K562 (cell line): ENCODE measurements around the gene SMARCB1. TPM values are rescaled to one million over a fixed set of nuclear protein-coding genes. Genes with fewer than 3 reads are reported as not detected.

ENCODE experiments used
- ATAC-seq: fragments of 200-7000 bp; cut with Tn5 transposase; 3 replicates; pipeline ENCODE4 v1.9.1; 2020; ENCODE audit warnings: moderate library complexity
- BruUV-seq: library from RNA; stranded (reverse); fragments of 400-500 nt; replicated peaks from 2 replicates; lab custom pipeline; 2021; lab: Mats Ljungman, UMichigan
- CTCF ChIA-PET: fragments of 300-600 bp; formaldehyde crosslinking; extraction: SDS; loops from one replicate; lab custom pipeline; 2021; ENCODE audit warnings: low intra/inter-chr PET ratio; lab: Yijun Ruan, JAX
- POLR2A ChIA-PET: fragments of 300-600, 350-650 bp; sonication (Branson Sonifier 250); formaldehyde crosslinking; extraction: SDS; loops from one replicate; lab custom pipeline; 2021; ENCODE audit warnings: antibody characterized with exemption, inconsistent platforms; lab: Yijun Ruan, JAX
- DNase-seq, 4 experiments: peaks; one replicate each; pipeline versions ENCODE4 v3.0.0 to v3.0.0-alpha.2; 2011 to 2018; ENCODE audit warnings: low spot score in 3 of 4, mixed read lengths in 3 of 4; ENCODE audit errors: extremely low read depth in 1 of 4
- FAIRE-seq: peaks from 2 replicates; lab custom pipeline; 2011; peaks lifted over from hg19 to GRCh38; lab: Jason Lieb, UNC
- H2AFZ ChIP-seq: 2 replicates; pipeline ENCODE4 v1.6.0; 2011; ENCODE audit warnings: low read depth, low read length, control low read depth, inconsistent platforms
- H3K27ac ChIP-seq: fragments of 200-600 bp; 3 replicates; pipeline ENCODE4 v1.8.0; 2011; ENCODE audit warnings: low read depth, mild to moderate bottlenecking, control low read depth, inconsistent platforms, low read length, moderate library complexity, mixed read lengths; ENCODE audit errors: extremely low read depth
- H3K27me3 ChIP-seq, 2 experiments: fragments of 300-600 bp in 1 of 2; 2 replicates in 1 of 2; 3 replicates in 1 of 2; pipeline versions ENCODE4 v1.6.0 to v1.8.0; 2011; ENCODE audit warnings: inconsistent platforms in 2 of 2, low read length in 2 of 2, mild to moderate bottlenecking in 1 of 2, mixed read lengths in 1 of 2, moderate library complexity in 1 of 2; ENCODE audit not compliant: control insufficient read depth in 2 of 2, insufficient read depth in 2 of 2
- H3K36me3 ChIP-seq: fragments of 300-600 bp; 3 replicates; pipeline ENCODE4 v1.8.0; 2011; ENCODE audit warnings: mild to moderate bottlenecking, low read length, inconsistent platforms; ENCODE audit not compliant: control insufficient read depth, insufficient read depth
- H3K4me1 ChIP-seq, 2 experiments: fragments of 200-600 bp in 1 of 2; replicated peaks in 1 of 2; 2 replicates in 1 of 2; 3 replicates in 1 of 2; pipeline versions ENCODE4 v1.5.1 to v1.8.0; 2011; ENCODE audit warnings: inconsistent platforms in 2 of 2, low read length in 2 of 2, mild to moderate bottlenecking in 1 of 2, mixed read lengths in 1 of 2, moderate library complexity in 1 of 2; ENCODE audit not compliant: control insufficient read depth in 2 of 2, insufficient read depth in 2 of 2
- H3K4me2 ChIP-seq: 2 replicates; pipeline ENCODE4 v1.6.1; 2011; ENCODE audit warnings: low read length, control low read depth, inconsistent platforms, mixed read lengths; ENCODE audit not compliant: insufficient read depth
- H3K4me3 ChIP-seq: fragments of 200-600 bp; sonication (generic), shearing (Covaris generic); 2 replicates; pipeline ENCODE4 v1.5.1; 2016; ENCODE audit warnings: control low read depth, inconsistent platforms
- H3K79me2 ChIP-seq: fragments of 200-600 bp; 3 replicates; pipeline ENCODE4 v1.8.0; 2011; ENCODE audit warnings: low read length, inconsistent platforms; ENCODE audit not compliant: control insufficient read depth, insufficient read depth
- H3K9ac ChIP-seq, 2 experiments: 2 replicates each; pipeline versions ENCODE4 v1.6.0 to v1.6.1; 2011; ENCODE audit warnings: low read depth in 2 of 2, low read length in 2 of 2, control low read depth in 1 of 2, inconsistent platforms in 1 of 2, mild to moderate bottlenecking in 1 of 2, mixed read lengths in 1 of 2; ENCODE audit not compliant: insufficient read depth in 1 of 2
- H3K9me1 ChIP-seq: one replicate; pipeline ENCODE4 v1.6.0; 2011; ENCODE audit warnings: inconsistent platforms, mild to moderate bottlenecking, low read length, moderate library complexity; ENCODE audit not compliant: control insufficient read depth, insufficient read depth
- H3K9me3 ChIP-seq: replicated peaks from 2 replicates; pipeline ENCODE4 v1.5.1; 2011; ENCODE audit warnings: low read depth, low read length, inconsistent platforms; ENCODE audit not compliant: control insufficient read depth, insufficient read depth
- H4K20me1 ChIP-seq: replicated peaks from 2 replicates; pipeline ENCODE4 v1.6.1; 2011; ENCODE audit warnings: low read length, inconsistent platforms, mixed read lengths; ENCODE audit not compliant: control insufficient read depth, insufficient read depth
- E2F3 ChIP-seq: fragments of 250-450 bp; sonication (Bioruptor Pico); IDR thresholded peaks from 2 replicates; pipeline ENCODE4 v1.4.0; 2020; ENCODE audit warnings: mild to moderate bottlenecking
- ETV6 ChIP-seq, 3 experiments: fragments of 150-350 bp in 1 of 3; sonication (generic) in 1 of 3; formaldehyde crosslinking in 1 of 3; IDR thresholded peaks; 2 replicates each; pipeline versions ENCODE4 v1.6.1 to v1.8.0; 2014 to 2022; ENCODE audit warnings: borderline replicate concordance in 2 of 3, low read depth in 2 of 3, antibody characterized with exemption in 1 of 3, low read length in 1 of 3, mild to moderate bottlenecking in 1 of 3, missing genetic modification reagents in 1 of 3
- FOXP4 ChIP-seq: sonication (generic); formaldehyde crosslinking; IDR thresholded peaks from 2 replicates; pipeline ENCODE4 v1.8.0; 2022; ENCODE audit warnings: mild to moderate bottlenecking, missing genetic modification reagents, borderline replicate concordance
- HDAC1 ChIP-seq, 2 experiments: fragments of 450-650 bp; IDR thresholded peaks; 2 replicates each; pipeline ENCODE4 v1.6.1; 2016 to 2017; ENCODE audit warnings: inconsistent platforms in 1 of 2, mild to moderate bottlenecking in 1 of 2, moderate library complexity in 1 of 2
- MTA1 ChIP-seq: fragments of 450-650 bp; IDR thresholded peaks from 2 replicates; pipeline ENCODE4 v1.6.1; 2017; ENCODE audit warnings: borderline replicate concordance
- PHF8 ChIP-seq: fragments of 200-600 bp; sonication (generic); IDR thresholded peaks from 2 replicates; pipeline ENCODE4 v1.6.1; 2012; ENCODE audit warnings: mixed run types, mild to moderate bottlenecking, inconsistent platforms, low read length, moderate library complexity, borderline replicate concordance
- PRMT5 ChIP-seq: sonication (generic); formaldehyde crosslinking; IDR thresholded peaks from 2 replicates; pipeline ENCODE4 v1.5.0; 2020; ENCODE audit warnings: missing genetic modification reagents
- SETDB1 ChIP-seq: IDR thresholded peaks from one replicate; pipeline ENCODE4 v1.6.1; 2012; ENCODE audit warnings: low read length, control low read depth, inconsistent platforms
- UBTF ChIP-seq, 2 experiments: IDR thresholded peaks; 2 replicates each; pipeline ENCODE4 v1.6.1; 2012; ENCODE audit warnings: improper control_type of control experiment in 2 of 2, low read depth in 2 of 2, low read length in 2 of 2, borderline replicate concordance in 1 of 2
- ZNF347 ChIP-seq: fragments of 450-650 bp; formaldehyde crosslinking; IDR thresholded peaks from 2 replicates; pipeline ENCODE4 v1.4.0; 2020; ENCODE audit warnings: low read depth, mild to moderate bottlenecking, moderate library complexity
- ZSCAN29 ChIP-seq: fragments of 450-650 bp; IDR thresholded peaks from 2 replicates; pipeline ENCODE4 v1.6.1; 2017
- WGBS: fragments of 100-300 bp; shearing (Covaris generic); methylation state at CpG from one replicate; pipeline ENCODE4 v1.1.6; 2016; ENCODE audit warnings: low coverage, mixed read lengths; ENCODE audit not compliant: insufficient coverage; ENCODE audit errors: missing lambda C conversion rate; 5-methylcytosine and 5-hydroxymethylcytosine counted together
- in situ Hi-C: fragments of 300-500 bp; cut with MboI; formaldehyde crosslinking; loops from 4 replicates; pipeline ENCODE4 v1.15.0; 2018; ENCODE audit warnings: inconsistent platforms, mixed read lengths
- intact Hi-C: fragments of 100-400 bp; cut with micrococcal nuclease; formaldehyde crosslinking; loops from 2 replicates; pipeline ENCODE4 v1.14.2; 2022
- polyA plus RNA-seq, 8 experiments: library from polyadenylated mRNA; depleted of rRNA in 4 of 8; stranded (reverse) in 5 of 8; unstranded in 3 of 8; fragments of >200 nt; fragmentation: Nextera tagmentation in 2 of 8; fragmentation: Illumina TruSeq in 1 of 8; extraction: Ambion mirVana in 2 of 8; extraction: Trizol in 1 of 8; gene quantifications; 2 replicates each; pipeline versions ENCODE4 v1.2.1 to v1.2.3, GENCODE V29; 2011 to 2014; ENCODE audit warnings: inconsistent platforms in 1 of 8, missing spikeins in 1 of 8
- total RNA-seq, 7 experiments: library from RNA; depleted of rRNA in 6 of 7; stranded (reverse); fragments of >200 nt in 6 of 7; fragmentation: Illumina TruSeq in 2 of 7; extraction: Trizol in 2 of 7; gene quantifications; 2 replicates each; pipeline versions ENCODE4 v1.2.1 to v1.2.3, GENCODE V29; 2011 to 2021; ENCODE audit warnings: low replicate concordance in 1 of 7

SMARCB1 gene
- total and polyA plus RNA-seq, 9 of the 15 experiments (the other 6 are each of a cell fraction or from before 2014, with no cell fraction given) = 1.2 to 113 (median 65.4) TPM

- 0 out of 4 replicates have a peak, but pooled peaks of 1 of the 2 experiments have one; percentile 11 for TF ChIP-seq UBTF (IDR thresholded peaks at IDR 0.05; ENCODE audit: borderline replicate concordance in 1 of 2, low read depth in 2 of 2, low read length in 2 of 2)
Measured at GRCh38 chr22:23767673-23768548, 18.9 kb upstream of the SMARCB1 start, which contains the start of gene CHCHD10 (continued).

GRCh38 chr22:23769321-23769965, 17.3 kb upstream of the SMARCB1 start:
- Histone ChIP-seq H3K4me1 (peaks cover 17 to 56% of the 10 kb centered on the region in 2 experiments; a peak in 4 of 5 replicates), H2AFZ (no peak overlapping the region), H3K9me3 (no peaks in the 10 kb centered on the region), H3K4me2 (no peak overlapping the region), H3K4me3 (no peak overlapping the region), H3K9ac (peak overlapping the region in 1 of 2 experiments; percentile 14; a peak in 2 of 4 replicates), H3K9me1 (peaks cover 5% of the 10 kb centered on the region), H3K36me3 (peaks cover 16% of the 10 kb centered on the region), H4K20me1 (peaks cover 15% of the 10 kb centered on the region), H3K27me3 (no peaks in the 10 kb centered on the region), H3K79me2 (peaks cover 34% of the 10 kb centered on the region), H3K27ac (no peak overlapping the region)
- ATAC-seq (no peak), FAIRE-seq (no peak), DNase-seq (no peak)
- ChIA-PET POLR2A (interaction anchor here (0.7 to 1.2 kb wide), 2 partner anchors 57 to 832 kb away, joined by 3 read pairs; no protein-coding TSS in a partner anchor), CTCF (interaction anchor here (2.7 kb wide), 1 partner anchor 80 kb away, joined by 15 read pairs; no protein-coding TSS in a partner anchor)
- in situ Hi-C loops = no loop called here
- intact Hi-C loops = loop anchor here (5.0 to 10.0 kb wide), 2 partner anchors 78 to 145 kb away; no protein-coding TSS in a partner anchor
- BruUV-seq = no TSS peak
- no peak for TF ChIP-seq ZSCAN29
- TF ChIP-seq HDAC1 (IDR thresholded peaks at IDR 0.05) = no peak
- no peak for TF ChIP-seq FOXP4 (CRISPR knock-in tag)
- no peak for TF ChIP-seq MTA1
- TF ChIP-seq ETV6 (IDR thresholded peaks at IDR 0.05; ENCODE audit: borderline replicate concordance in 1 of 2, low read depth in 2 of 2, low read length in 1 of 2) = no peak
- no peak for TF ChIP-seq ETV6 (CRISPR knock-in tag; IDR thresholded peaks at IDR 0.05; ENCODE audit: borderline replicate concordance)
- TF ChIP-seq PRMT5 = no peak
- no peak for TF ChIP-seq PHF8
- no peak for TF ChIP-seq ZNF347
- no peak for TF ChIP-seq E2F3 (CRISPR knock-in tag)
- TF ChIP-seq SETDB1 = no peak
- WGBS = 85% methylated on average over 2 of the region's 6 CpGs
